Osteoblast (primary cell): ENCODE results near the gene AP1G2. TPM values are rescaled to one million over a fixed set of nuclear protein-coding genes. Genes with fewer than 3 reads are reported as not detected.

Experiments
- DNase-seq: peaks from one replicate; pipeline ENCODE4 v3.0.0; 2011; ENCODE audit warnings: low spot score, mixed read lengths; ENCODE audit not compliant: insufficient read length; ENCODE audit errors: missing footprints
- H2AFZ ChIP-seq: 2 replicates; pipeline ENCODE4 v1.6.0; 2011; ENCODE audit warnings: mild to moderate bottlenecking, low read length
- H3K27ac ChIP-seq: 2 replicates; pipeline ENCODE4 v1.5.1; 2011; ENCODE audit warnings: mild to moderate bottlenecking, low read depth, low read length, moderate library complexity
- H3K27me3 ChIP-seq: 2 replicates; pipeline ENCODE4 v1.6.0; 2012; ENCODE audit warnings: mild to moderate bottlenecking, control low read depth, inconsistent platforms, low read length, moderate library complexity; ENCODE audit not compliant: insufficient read depth
- H3K36me3 ChIP-seq: 2 replicates; pipeline ENCODE4 v1.5.1; 2011; ENCODE audit warnings: mild to moderate bottlenecking, low read length, control low read depth, moderate library complexity; ENCODE audit not compliant: insufficient read depth
- H3K4me1 ChIP-seq: 2 replicates; pipeline ENCODE4 v1.5.1; 2011; ENCODE audit warnings: mild to moderate bottlenecking, low read length, control low read depth, moderate library complexity; ENCODE audit not compliant: insufficient read depth
- H3K4me2 ChIP-seq: 2 replicates; pipeline ENCODE4 v1.6.0; 2011; ENCODE audit warnings: mild to moderate bottlenecking, low read length; ENCODE audit not compliant: insufficient read depth
- H3K4me3 ChIP-seq: fragments of 200-600 bp; sonication (generic); 3 replicates; pipeline ENCODE4 v1.5.1; 2012; ENCODE audit warnings: mild to moderate bottlenecking, low read length, inconsistent platforms; ENCODE audit not compliant: insufficient read depth
- H3K79me2 ChIP-seq: 2 replicates; pipeline ENCODE4 v1.6.0; 2012; ENCODE audit warnings: mild to moderate bottlenecking, low read length, control low read depth, inconsistent platforms; ENCODE audit not compliant: insufficient read depth
- H3K9me3 ChIP-seq: 2 replicates; pipeline ENCODE4 v1.5.1; 2011; ENCODE audit warnings: low read depth, low read length, control low read depth
- H4K20me1 ChIP-seq: 2 replicates; pipeline ENCODE4 v1.6.0; 2012; ENCODE audit warnings: mild to moderate bottlenecking, low read length, control low read depth; ENCODE audit not compliant: insufficient read depth
- CTCF ChIP-seq: IDR thresholded peaks from 2 replicates; pipeline ENCODE4 v1.5.1; 2011; ENCODE audit warnings: mild to moderate bottlenecking, low read depth, low read length, moderate library complexity; ENCODE audit errors: extremely low read depth
- total RNA-seq: library from RNA; depleted of rRNA; stranded (reverse); fragments of >200 nt; gene quantifications from 2 replicates; pipeline ENCODE4 v1.2.3, GENCODE V29; 2012

The AP1G2 gene
- total RNA-seq, 1 donor: 10.9 TPM

- Histone ChIP-seq H3K4me1 (peaks cover 25% of the 10 kb centered on the region), H3K27ac (peak overlapping the region; percentile 84), H3K4me3 (peak overlapping the region; percentile 87), H3K36me3 (peaks cover 20% of the 10 kb centered on the region), H3K4me2 (peak overlapping the region; percentile 91), H3K27me3 (no peaks in the 10 kb centered on the region), H2AFZ (peak overlapping the region; percentile 89), H3K9me3 (no peaks in the 10 kb centered on the region), H3K79me2 (peaks cover 24% of the 10 kb centered on the region), H4K20me1 (peaks cover 15% of the 10 kb centered on the region)
- no peak for TF ChIP-seq CTCF
- DNase-seq: no peak
These were observed 12.1 kb downstream of the AP1G2 start for GRCh38 chr14:23555533-23555881.

- Histone ChIP-seq H3K9me3 (no peaks in the 10 kb centered on the region), H3K4me1 (peaks cover 35% of the 10 kb centered on the region), H3K4me3 (peak within 1 kb of the TSS; percentile 83), H4K20me1 (no peaks in the 10 kb centered on the region), H3K4me2 (peak within 1 kb of the TSS; percentile 90), H3K79me2 (peaks cover 4% of the 10 kb centered on the region), H3K36me3 (no peaks in the 10 kb centered on the region), H3K27ac (peak within 1 kb of the TSS; percentile 48), H3K27me3 (no peaks in the 10 kb centered on the region), H2AFZ (peak within 1 kb of the TSS; percentile 94)
- no peak for TF ChIP-seq CTCF
- DNase-seq: peak; percentile 92
These were observed 16.1 kb downstream of the AP1G2 start, which contains the start of gene ZFHX2 for GRCh38 chr14:23551266-23552028. ZFHX2 (minus strand) TSS chr14:23551765; CDS start chr14:23535325, 16,440 bp downstream.

GRCh38 chr14:23550812-23551265 is 16.8 kb downstream of the AP1G2 start:
- peak overlapping the region; percentile 90 for H3K4me2 ChIP-seq
- H3K79me2 ChIP-seq: no peaks in the 10 kb centered on the region
- H2AFZ ChIP-seq: peak overlapping the region; percentile 94
- peaks cover 34% of the 10 kb centered on the region for H3K4me1 ChIP-seq
- no peak for DNase-seq
- H3K36me3 ChIP-seq: no peaks in the 10 kb centered on the region
- no peaks in the 10 kb centered on the region for H3K9me3 ChIP-seq
- no peaks in the 10 kb centered on the region for H3K27me3 ChIP-seq
- TF ChIP-seq CTCF: no peak
- peak overlapping the region; percentile 83 for H3K4me3 ChIP-seq
- H3K27ac ChIP-seq: peak overlapping the region; percentile 48
- no peaks in the 10 kb centered on the region for H4K20me1 ChIP-seq

GRCh38 chr14:23550131-23550811 is 17.3 kb downstream of the AP1G2 start:
- Histone ChIP-seq H4K20me1 (no peaks in the 10 kb centered on the region), H2AFZ (peak overlapping the region; percentile 37), H3K4me2 (peak overlapping the region; percentile 90), H3K27ac (peak overlapping the region; percentile 7), H3K79me2 (no peaks in the 10 kb centered on the region), H3K36me3 (no peaks in the 10 kb centered on the region), H3K27me3 (no peaks in the 10 kb centered on the region), H3K4me1 (peaks cover 35% of the 10 kb centered on the region), H3K9me3 (no peaks in the 10 kb centered on the region), H3K4me3 (peak overlapping the region; percentile 83)
- no peak for TF ChIP-seq CTCF
- peak; percentile 50 for DNase-seq
